Adipocyte (in vitro differentiated cells): ENCODE results near the gene SMIM44.
"Not testable (repeated sequence)": the region's sequence is repeated elsewhere in the genome, so short reads cannot be mapped to it uniquely, and the experiment has no call there.

Experiments
- DNase-seq: peaks from one replicate; pipeline ENCODE4 v3.0.0-alpha.2; 2015; ENCODE audit warnings: low read depth
- H3K27me3 ChIP-seq: replicated peaks from 2 replicates; pipeline ENCODE4 v1.7.0; 2013; ENCODE audit warnings: mild to moderate bottlenecking, low read length, moderate library complexity; ENCODE audit not compliant: control insufficient read depth, insufficient read depth
- H3K36me3 ChIP-seq: 2 replicates; pipeline ENCODE4 v1.7.0; 2013; ENCODE audit warnings: low read length, mild to moderate bottlenecking, moderate library complexity; ENCODE audit not compliant: control insufficient read depth, insufficient read depth, severe bottlenecking
- H3K4me1 ChIP-seq: 2 replicates; pipeline ENCODE4 v1.7.0; 2013; ENCODE audit warnings: mild to moderate bottlenecking, low read length, moderate library complexity; ENCODE audit not compliant: control insufficient read depth, insufficient read depth
- H3K4me3 ChIP-seq: 2 replicates; pipeline ENCODE4 v1.7.0; 2013; ENCODE audit warnings: mild to moderate bottlenecking, low read length, moderate library complexity
- H3K9ac ChIP-seq: 2 replicates; pipeline ENCODE4 v1.7.0; 2013; ENCODE audit warnings: mild to moderate bottlenecking, low read length, moderate library complexity
- H3K9me3 ChIP-seq: 2 replicates; pipeline ENCODE4 v1.7.0; 2013; ENCODE audit warnings: mild to moderate bottlenecking, low read length, moderate library complexity; ENCODE audit not compliant: control insufficient read depth

The SMIM44 gene

GRCh38 chr19:3459089-3459881, 24.0 kb downstream of the SMIM44 start:
- H3K4me3 ChIP-seq, result no peak overlapping the region
- H3K4me1 ChIP-seq, result peaks cover 34% of the 10 kb centered on the region
- H3K36me3 ChIP-seq, result peaks cover 50% of the 10 kb centered on the region
- DNase-seq, result peak; percentile 84
- H3K27me3 ChIP-seq, result no peaks in the 10 kb centered on the region
- no peaks in the 10 kb centered on the region for H3K9me3 ChIP-seq
- H3K9ac ChIP-seq, result peak overlapping the region; percentile 54

GRCh38 chr19:3458229-3459088, 24.8 kb downstream of the SMIM44 start:
- H3K4me3 ChIP-seq, result no peak overlapping the region

DNA sequence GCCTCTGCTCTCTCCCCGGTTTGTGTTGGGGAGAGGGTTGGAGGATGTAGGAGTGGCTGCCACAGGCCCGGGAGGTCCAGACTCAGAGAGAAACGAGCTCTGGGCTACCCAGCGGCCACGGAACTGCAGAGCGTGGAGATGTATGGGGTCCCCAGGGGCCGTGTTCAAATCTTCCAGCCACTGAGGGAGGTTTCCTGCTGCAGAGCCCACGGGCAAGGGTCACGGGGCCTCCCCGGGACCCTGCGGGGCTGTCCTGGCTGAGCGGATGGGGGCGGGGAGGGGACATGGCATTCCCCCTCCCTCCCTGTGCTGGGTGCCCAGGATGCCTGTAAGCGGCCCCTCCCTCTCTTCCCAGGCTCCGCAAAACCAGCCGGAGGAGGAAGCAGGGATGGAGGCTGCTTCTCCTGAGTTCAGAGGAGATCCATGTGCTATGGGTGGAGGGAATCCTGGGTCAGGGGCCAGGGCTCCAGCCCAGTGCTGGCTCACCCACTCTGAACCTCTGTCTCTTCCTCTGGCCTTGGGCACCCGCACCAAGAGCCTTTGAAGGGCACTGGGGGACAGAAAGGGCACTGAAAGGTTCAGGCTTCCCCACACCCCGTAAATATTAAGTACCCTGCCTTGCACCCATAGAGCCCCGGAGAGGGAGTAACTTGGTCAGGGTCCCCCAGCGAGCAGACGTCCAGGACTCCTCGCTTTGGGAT, 25.6 kb downstream of the SMIM44 start:
- H3K9ac ChIP-seq, result peak overlapping the region; percentile 54
- no peaks in the 10 kb centered on the region for H3K9me3 ChIP-seq
- peaks cover 34% of the 10 kb centered on the region for H3K4me1 ChIP-seq
- H3K4me3 ChIP-seq, result no peak overlapping the region
- peaks cover 59% of the 10 kb centered on the region for H3K36me3 ChIP-seq
- H3K27me3 ChIP-seq, result no peaks in the 10 kb centered on the region
- no peak for DNase-seq

More at GRCh38 chr19:3458229-3459088, 24.8 kb downstream of the SMIM44 start:
- H3K4me1 ChIP-seq, result peaks cover 34% of the 10 kb centered on the region
- H3K9me3 ChIP-seq, result no peaks in the 10 kb centered on the region
- H3K27me3 ChIP-seq, result no peaks in the 10 kb centered on the region
- H3K9ac ChIP-seq, result peak overlapping the region; percentile 54
- no peak for DNase-seq
- peaks cover 58% of the 10 kb centered on the region for H3K36me3 ChIP-seq

DNA sequence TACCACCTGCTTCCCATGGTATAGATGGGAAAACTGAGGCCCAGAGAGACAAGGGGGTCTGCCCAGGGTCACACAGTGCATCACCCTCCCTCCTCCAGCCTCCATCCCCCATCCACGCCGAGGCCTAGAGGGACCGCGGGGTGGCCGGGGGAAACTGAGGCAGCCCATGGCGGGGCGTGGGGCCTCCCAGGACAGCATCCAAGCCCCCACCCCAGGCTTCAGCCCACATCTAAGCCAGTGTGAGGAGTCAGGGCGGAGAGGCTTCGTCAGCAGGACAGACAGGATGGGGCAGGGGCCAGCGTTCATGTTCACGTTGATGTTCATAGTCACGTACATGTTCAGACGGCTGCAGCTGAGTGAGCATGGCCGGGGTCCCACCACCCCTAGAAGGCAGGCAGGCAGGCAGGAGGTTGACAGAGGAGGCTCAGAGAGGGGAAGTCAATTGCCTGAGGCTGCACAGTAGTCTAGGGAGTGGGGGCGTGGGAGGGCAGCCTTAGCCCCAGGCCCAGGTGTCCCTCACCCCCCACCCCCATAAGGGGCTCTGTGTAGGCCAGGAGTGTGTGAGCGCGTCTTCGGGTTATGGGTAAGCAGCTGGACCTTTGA, 26.2 kb downstream of the SMIM44 start:
- H3K4me3 ChIP-seq, result no peak overlapping the region
- no peak for DNase-seq
- H3K9me3 ChIP-seq, result no peaks in the 10 kb centered on the region
- peaks cover 34% of the 10 kb centered on the region for H3K4me1 ChIP-seq
- no peaks in the 10 kb centered on the region for H3K27me3 ChIP-seq
- H3K36me3 ChIP-seq, result peaks cover 61% of the 10 kb centered on the region
- H3K9ac ChIP-seq, result peak overlapping the region; percentile 54

DNA sequence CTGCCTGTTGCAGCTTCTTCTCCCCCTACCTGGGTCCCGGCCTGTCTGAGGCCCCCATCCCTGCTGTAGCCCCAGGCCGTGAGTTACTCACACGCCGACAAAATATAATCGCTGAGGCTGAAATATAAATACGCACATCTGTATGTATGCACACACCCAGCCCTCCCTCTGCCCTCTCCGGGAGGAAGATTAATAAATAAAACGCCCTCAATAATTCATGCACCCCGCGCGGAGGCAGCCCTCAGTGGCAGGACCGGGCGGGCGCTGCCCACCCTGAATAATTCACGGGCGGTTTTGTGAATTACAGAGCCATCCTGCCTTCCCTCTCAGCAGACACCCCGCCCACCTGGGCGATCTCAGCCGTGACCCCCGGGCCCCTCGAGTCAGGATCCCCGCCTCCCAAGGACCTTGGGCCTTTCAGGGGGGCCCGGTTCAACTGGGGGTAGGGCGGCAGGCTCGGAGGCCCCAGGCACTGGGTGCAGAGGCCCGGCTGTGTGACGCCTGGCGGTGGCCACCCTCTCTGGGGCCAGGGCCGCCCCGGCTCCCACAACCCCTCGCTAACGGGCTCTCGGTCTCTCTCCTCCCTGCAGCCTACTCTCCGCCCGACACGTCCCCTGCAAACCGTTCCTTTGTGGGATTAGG, 27.2 kb downstream of the SMIM44 start:
- H3K27me3 ChIP-seq, result no peaks in the 10 kb centered on the region
- peaks cover 60% of the 10 kb centered on the region for H3K36me3 ChIP-seq
- no peak overlapping the region for H3K4me3 ChIP-seq
- no peaks in the 10 kb centered on the region for H3K9me3 ChIP-seq
- DNase-seq, result no peak
- H3K4me1 ChIP-seq, result peaks cover 40% of the 10 kb centered on the region
- no peak overlapping the region for H3K9ac ChIP-seq

- Histone ChIP-seq H3K4me1 (peaks cover 46% of the 10 kb centered on the region), H3K36me3 (peaks cover 58% of the 10 kb centered on the region), H3K9me3 (no peaks in the 10 kb centered on the region), H3K27me3 (no peaks in the 10 kb centered on the region), H3K9ac (no peak overlapping the region), H3K4me3 (no peak overlapping the region)
- DNase-seq, result no peak
Measured at GRCh38 chr19:3455393-3455955, 27.8 kb downstream of the SMIM44 start.

DNA sequence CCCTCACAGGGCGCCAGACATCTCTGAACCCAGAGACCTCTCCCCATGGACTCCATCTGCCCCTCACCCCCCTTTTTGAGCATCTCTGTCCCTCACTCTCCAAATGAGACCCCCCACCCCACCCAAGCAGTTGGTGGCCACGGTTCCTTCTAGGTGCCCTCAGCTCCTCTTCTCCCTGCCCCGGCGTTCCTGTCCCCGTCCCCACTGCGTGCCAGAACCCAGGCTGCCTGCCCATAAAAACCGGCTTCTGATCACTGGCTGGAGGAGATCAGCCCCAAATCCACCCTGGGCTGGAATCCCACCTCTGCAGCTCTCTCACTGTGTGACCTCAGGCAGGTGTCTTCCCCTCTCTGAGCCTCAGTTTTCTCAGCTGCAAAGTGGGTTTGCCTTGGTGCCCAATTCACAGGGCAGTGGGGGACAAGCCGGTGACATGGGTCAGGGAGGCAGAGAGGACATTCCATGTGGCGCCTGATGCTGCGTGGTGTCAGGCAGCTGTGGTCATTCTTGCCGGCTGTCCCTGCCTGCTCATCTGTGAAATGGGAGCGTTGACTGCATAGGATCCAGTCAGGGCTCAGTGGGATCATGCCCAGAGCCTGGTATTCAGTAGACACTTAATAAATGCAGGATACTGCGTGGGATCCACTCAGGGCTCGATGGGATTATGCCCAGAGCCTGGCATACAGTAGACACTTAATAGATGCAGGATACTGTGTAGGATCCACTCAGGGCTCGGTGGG, 28.4 kb downstream of the SMIM44 start:
- peaks cover 55% of the 10 kb centered on the region for H3K36me3 ChIP-seq
- H3K27me3 ChIP-seq, result no peaks in the 10 kb centered on the region
- H3K4me3 ChIP-seq, result no peak overlapping the region
- no peak overlapping the region for H3K9ac ChIP-seq
- DNase-seq, result no peak
- peaks cover 42% of the 10 kb centered on the region for H3K4me1 ChIP-seq
- no peaks in the 10 kb centered on the region for H3K9me3 ChIP-seq

DNA sequence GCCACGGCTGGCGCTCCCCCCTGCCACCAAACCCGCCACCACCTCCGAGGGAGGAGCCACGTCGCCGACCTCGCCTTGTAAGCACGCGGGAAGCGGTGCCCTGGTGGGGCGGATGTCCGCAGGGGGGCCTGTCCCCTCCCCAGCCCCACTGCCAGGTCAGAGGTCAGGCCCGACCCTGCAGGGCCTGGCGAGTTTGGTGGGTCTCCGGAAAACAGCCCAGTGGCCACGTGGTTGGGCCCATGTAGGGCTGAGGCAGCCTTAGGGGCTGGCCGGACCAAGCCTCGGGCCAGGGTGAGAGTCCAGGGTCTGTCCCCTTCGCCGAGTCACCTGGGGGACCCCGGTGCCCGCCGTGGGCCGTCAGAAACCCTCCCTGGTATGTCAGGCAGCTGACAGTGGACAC, 29.4 kb downstream of the SMIM44 start:
- H3K9ac ChIP-seq, result no peak overlapping the region

DNA sequence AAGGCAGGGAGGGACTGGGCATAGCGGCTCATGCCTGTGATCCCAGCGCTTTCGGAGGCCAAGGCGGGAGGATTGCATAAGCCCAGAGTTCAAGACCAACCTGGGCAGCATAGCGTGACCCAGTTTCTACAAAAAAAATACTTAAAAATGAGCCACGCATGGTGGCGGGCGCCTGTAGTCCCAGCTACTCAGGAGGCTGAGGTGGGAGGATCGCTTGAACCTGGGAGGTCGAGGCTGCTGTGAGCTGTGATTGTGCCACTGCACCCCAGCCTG, 30.4 kb downstream of the SMIM44 start:
- H3K4me3 ChIP-seq, H3K27me3 ChIP-seq, H3K9ac ChIP-seq, DNase-seq, H3K9me3 ChIP-seq: not testable (repeated sequence)
- peaks cover 66% of the 10 kb centered on the region for H3K36me3 ChIP-seq
- peaks cover 24% of the 10 kb centered on the region for H3K4me1 ChIP-seq

More for the DNA sequence above, 29.4 kb downstream of the SMIM44 start:
- peaks cover 34% of the 10 kb centered on the region for H3K4me1 ChIP-seq
- H3K36me3 ChIP-seq, result peaks cover 60% of the 10 kb centered on the region
- no peaks in the 10 kb centered on the region for H3K9me3 ChIP-seq
- H3K27me3 ChIP-seq, result no peaks in the 10 kb centered on the region
- no peak overlapping the region for H3K4me3 ChIP-seq
- DNase-seq, result no peak
